Airway epithelial cell (primary cell): ENCODE measurements around the gene YEATS4. TPM values are rescaled to one million over a fixed set of nuclear protein-coding genes. Genes with fewer than 3 reads are reported as not detected.

Experiments used
- total RNA-seq: library from RNA; depleted of rRNA; stranded (reverse); fragments of >200 nt; gene quantifications from 2 replicates; pipeline ENCODE4 v1.2.3, GENCODE V29; 2015

Gene YEATS4
- 25.1 and 40.9 TPM in 2 replicates for total RNA-seq

DNA sequence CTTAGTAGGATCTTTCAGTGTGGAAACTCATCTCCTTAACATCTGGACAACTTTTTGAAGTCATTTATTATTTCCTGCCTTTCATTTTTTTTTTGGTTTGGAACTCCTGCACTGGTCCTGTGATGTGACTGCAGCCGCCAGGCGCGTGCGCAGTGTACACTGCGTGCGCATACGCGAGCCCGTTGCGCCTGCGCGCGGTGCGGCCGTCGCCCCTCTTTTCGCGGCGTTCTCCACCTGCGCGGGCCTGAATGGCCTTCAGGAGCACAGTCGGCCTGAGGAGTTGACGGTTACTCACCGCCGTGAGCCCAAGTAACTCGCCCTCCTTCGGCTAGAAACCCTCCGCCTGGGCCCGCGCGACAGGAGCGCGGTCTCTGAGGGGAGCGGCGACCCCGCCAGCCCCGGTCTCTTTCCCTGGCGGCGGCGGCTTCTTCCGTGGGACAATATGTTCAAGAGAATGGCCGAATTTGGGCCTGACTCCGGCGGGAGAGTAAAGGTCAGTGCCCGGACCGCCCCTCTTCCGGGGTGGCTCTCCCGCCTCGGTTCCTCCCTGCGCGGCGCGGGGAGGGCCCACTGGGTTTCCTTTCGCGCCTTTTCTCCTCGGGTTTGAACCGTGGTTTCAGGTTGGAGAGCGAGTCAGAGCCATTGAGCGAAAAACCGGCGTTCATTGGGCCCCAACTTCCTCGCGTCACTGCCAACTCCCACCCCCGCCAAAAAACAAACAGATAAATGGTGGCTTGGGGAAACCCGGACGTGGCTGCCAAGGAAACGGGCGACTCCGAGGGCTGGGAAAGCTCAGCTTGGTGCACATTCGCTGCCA lies at the start of gene YEATS4:
YEATS4 (plus strand) TSS at position 213 of the 817 bp plus-strand sequence; CDS start at position 443, 230 bp downstream.

DNA sequence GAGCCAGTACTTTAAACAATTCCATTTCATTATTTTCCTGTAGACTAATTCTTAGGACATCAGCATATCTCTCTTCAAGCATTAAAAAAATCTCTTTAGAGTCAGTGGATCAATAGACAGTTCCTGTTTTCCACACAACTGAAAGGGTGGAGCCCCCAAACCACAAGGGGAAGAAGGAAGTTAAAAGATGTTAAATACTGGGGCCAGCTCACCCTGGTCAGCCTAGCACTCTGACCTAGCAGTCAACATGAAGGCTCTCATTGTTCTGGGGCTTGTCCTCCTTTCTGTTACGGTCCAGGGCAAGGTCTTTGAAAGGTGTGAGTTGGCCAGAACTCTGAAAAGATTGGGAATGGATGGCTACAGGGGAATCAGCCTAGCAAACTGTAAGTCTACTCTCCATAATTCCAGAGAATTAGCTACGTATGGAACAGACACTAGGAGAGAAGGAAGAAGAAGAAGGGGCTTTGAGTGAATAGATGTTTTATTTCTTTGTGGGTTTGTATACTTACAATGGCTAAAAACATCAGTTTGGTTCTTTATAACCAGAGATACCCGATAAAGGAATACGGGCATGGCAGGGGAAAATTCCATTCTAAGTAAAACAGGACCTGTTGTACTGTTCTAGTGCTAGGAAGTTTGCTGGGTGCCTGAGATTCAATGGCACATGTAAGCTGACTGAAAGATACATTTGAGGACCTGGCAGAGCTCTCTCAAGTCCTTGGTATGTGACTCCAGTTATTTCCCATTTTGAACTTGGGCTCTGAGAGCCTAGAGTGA lies 11.2 kb upstream of the YEATS4 start, which contains the start of gene LYZ:
LYZ (plus strand) TSS at position 220 of the 777 bp plus-strand sequence; CDS start at position 248, 28 bp downstream.

Other genes starting within 250 kb of the YEATS4 start
- 19.8 and 31.4 TPM in 2 replicates for gene CPSF6, start 120.2 kb upstream of the YEATS4 start, total RNA-seq
- 0.33 TPM in 1 of 2 replicates, not detected in the other for gene LYZ, start 11.4 kb upstream of the YEATS4 start, total RNA-seq
- 11.8 and 21.5 TPM in 2 replicates for gene FRS2, start 110.6 kb downstream of the YEATS4 start, total RNA-seq
- 196 and 225 TPM in 2 replicates for gene CCT2, start 225.7 kb downstream of the YEATS4 start, total RNA-seq